Kidney (tissue), 14 donors: Measurements from ENCODE around the gene PBX3. TPM values are rescaled to one million over a fixed set of nuclear protein-coding genes. Genes with fewer than 3 reads are reported as not detected.

Experiments
- DNase-seq, 5 donors: peaks; one replicate each; pipeline ENCODE4 v3.0.0-alpha.2; 2013 to 2020
- FAIRE-seq: peaks from 2 replicates; lab custom pipeline; 2012; peaks lifted over from hg19 to GRCh38; lab: Jason Lieb, UNC
- H3K27ac ChIP-seq, 2 donors: one replicate each; pipeline ENCODE4 v1.7.0; 2013; ENCODE audit warnings: low read depth in 2 of 2, low read length in 2 of 2, inconsistent platforms in 1 of 2
- H3K27me3 ChIP-seq: one replicate; pipeline ENCODE4 v1.7.1; 2013; ENCODE audit warnings: low read length, inconsistent platforms; ENCODE audit not compliant: control insufficient read depth, insufficient read depth
- H3K36me3 ChIP-seq, 3 donors: one replicate each; pipeline versions ENCODE4 v1.7.0 to v1.7.1; 2013; ENCODE audit warnings: low read length in 3 of 3, control low read depth in 1 of 3, inconsistent platforms in 1 of 3; ENCODE audit not compliant: insufficient read depth in 3 of 3, control insufficient read depth in 2 of 3
- H3K4me1 ChIP-seq, 3 donors: one replicate each; pipeline versions ENCODE4 v1.7.0 to v1.7.1; 2013; ENCODE audit warnings: low read length in 3 of 3, inconsistent platforms in 1 of 3, low read depth in 1 of 3; ENCODE audit not compliant: control insufficient read depth in 2 of 3, insufficient read depth in 2 of 3
- H3K4me3 ChIP-seq, 3 donors: one replicate each; pipeline versions ENCODE4 v1.7.0 to v1.8.1; 2013; ENCODE audit warnings: low read length in 3 of 3, control low read depth in 1 of 3, inconsistent platforms in 1 of 3
- H3K9ac ChIP-seq, 3 donors: one replicate each; pipeline versions ENCODE4 v1.7.0 to v1.7.1; 2013; ENCODE audit warnings: low read length in 3 of 3, control low read depth in 1 of 3, inconsistent platforms in 1 of 3
- H3K9me3 ChIP-seq, 3 donors: one replicate each; pipeline versions ENCODE4 v1.7.0 to v1.7.1; 2013; ENCODE audit warnings: low read length in 3 of 3, control low read depth in 1 of 3, inconsistent platforms in 1 of 3; ENCODE audit not compliant: control insufficient read depth in 2 of 3, insufficient read depth in 1 of 3
- intact Hi-C: fragments of 100-400 bp; cut with DNase I; formaldehyde crosslinking; loops from one replicate; pipeline ENCODE4 v1.11.1; 2022
- polyA plus RNA-seq: library from polyadenylated mRNA; stranded (reverse); fragments of 350-450 nt; fragmentation: Illumina TruSeq; extraction: RNeasy Lipid Tissue Mini Kit (QIAGEN cat#74804); gene quantifications from one replicate; pipeline ENCODE4 v1.2.3, GENCODE V29; 2014; ENCODE audit warnings: low read depth, low replicate concordance; ENCODE audit not compliant: insufficient read depth
- total RNA-seq: library from RNA; stranded (reverse); fragmentation: NEBNext Ultra II Directional; extraction: Animal tissue kit (Norgen Biotek cat#: 25700); gene quantifications from one replicate; pipeline ENCODE4 v1.2.1, GENCODE V29; 2021
- TF ChIP-seq, protein P1 (sequence below): IDR thresholded peaks from 3 replicates; pipeline ENCODE4 v1.5.1; 2012; ENCODE audit warnings: mild to moderate bottlenecking, moderate library complexity, borderline replicate concordance; ENCODE audit not compliant: insufficient read depth; ENCODE audit errors: extremely low read depth
- donor health status: control.
- donor health status: control.
- donor health status: control.
- donor health status: control.
- donor health status: control.
- donor health status: DM: yes; HTN: yes; CAD: no.
- donor health status: Normal renal cell carcinoma (clear cell type).

The PBX3 gene
- total and polyA plus RNA-seq, 2 donors from 2014 or later: 10.2 to 23.6 TPM

DNA sequence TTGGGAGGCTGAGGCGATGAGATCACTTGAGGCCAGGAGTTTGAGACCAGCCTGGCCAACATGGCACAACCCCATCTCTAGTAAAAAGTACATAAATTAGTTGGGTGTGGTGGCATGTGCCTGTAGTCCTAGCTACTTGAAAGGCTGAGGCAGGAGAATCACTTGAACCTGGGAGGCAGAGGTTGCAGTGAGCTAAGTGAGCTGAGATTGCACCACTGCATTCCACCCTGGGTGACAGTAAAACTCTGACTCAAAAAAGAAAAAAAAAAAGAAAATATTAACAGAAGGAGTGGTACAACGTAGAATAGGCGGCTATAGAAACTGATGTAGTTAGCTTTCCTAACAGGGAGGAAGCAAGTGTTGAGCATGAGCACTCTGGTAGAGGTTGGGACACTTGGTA is 59.9 kb downstream of the PBX3 start:
- Histone ChIP-seq H3K36me3 (no peaks in the 10 kb centered on the region), H3K9ac (no peak overlapping the region), H3K27ac (no peak overlapping the region), H3K4me3 (no peak overlapping the region), H3K9me3 (no peaks in the 10 kb centered on the region), H3K27me3 (no peaks in the 10 kb centered on the region), H3K4me1 (no peaks in the 10 kb centered on the region)
- FAIRE-seq (no peak), DNase-seq (no peak)
- TF ChIP-seq, protein P1, sequence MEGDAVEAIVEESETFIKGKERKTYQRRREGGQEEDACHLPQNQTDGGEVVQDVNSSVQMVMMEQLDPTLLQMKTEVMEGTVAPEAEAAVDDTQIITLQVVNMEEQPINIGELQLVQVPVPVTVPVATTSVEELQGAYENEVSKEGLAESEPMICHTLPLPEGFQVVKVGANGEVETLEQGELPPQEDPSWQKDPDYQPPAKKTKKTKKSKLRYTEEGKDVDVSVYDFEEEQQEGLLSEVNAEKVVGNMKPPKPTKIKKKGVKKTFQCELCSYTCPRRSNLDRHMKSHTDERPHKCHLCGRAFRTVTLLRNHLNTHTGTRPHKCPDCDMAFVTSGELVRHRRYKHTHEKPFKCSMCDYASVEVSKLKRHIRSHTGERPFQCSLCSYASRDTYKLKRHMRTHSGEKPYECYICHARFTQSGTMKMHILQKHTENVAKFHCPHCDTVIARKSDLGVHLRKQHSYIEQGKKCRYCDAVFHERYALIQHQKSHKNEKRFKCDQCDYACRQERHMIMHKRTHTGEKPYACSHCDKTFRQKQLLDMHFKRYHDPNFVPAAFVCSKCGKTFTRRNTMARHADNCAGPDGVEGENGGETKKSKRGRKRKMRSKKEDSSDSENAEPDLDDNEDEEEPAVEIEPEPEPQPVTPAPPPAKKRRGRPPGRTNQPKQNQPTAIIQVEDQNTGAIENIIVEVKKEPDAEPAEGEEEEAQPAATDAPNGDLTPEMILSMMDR: no peak
- intact Hi-C loops: no loop called here

DNA sequence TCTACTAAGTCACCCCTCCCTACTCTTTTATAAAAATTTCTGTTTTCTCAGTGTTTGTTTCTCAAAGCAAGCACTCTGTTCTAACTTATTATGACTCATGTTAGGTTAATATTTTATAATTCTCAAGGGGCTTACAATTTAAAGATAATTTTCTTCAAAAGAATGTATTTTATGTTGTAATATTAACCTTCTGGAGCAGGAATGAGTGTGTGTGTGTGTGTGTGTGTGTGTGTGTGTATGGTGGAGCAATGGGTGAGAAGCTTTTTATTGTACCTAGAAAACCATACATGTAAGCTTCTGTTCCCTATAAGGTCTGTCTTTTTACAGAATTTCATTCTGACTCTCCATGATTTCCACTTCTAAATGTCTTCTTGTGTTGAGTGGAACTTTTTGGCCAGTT is 63.0 kb downstream of the PBX3 start:
- Histone ChIP-seq H3K4me1 (no peaks in the 10 kb centered on the region), H3K27me3 (no peaks in the 10 kb centered on the region), H3K4me3 (no peak overlapping the region), H3K9ac (no peak overlapping the region), H3K27ac (no peak overlapping the region), H3K9me3 (no peaks in the 10 kb centered on the region), H3K36me3 (no peaks in the 10 kb centered on the region)
- TF ChIP-seq, protein P1: no peak
- FAIRE-seq (no peak), DNase-seq (no peak)
- intact Hi-C loops: no loop called here

DNA sequence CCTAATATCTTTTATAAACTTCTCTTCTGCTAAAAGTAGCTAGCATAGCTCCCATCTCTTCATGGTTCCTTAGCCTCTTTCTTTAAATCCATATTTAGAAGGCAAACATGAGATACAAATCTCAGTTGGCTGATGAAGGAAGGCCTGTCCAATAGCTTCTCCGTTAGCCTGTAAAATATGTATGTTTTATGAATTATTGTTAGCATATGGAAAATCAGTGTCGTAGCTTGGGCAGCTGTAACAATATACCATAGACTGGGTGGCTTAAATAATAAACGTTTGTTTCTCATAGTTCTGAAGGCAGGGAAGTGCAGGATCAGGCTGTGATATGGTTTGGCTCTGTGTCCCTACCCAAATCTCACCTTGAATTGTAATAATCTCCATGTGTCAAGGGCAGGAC is 63.8 kb downstream of the PBX3 start:
- Histone ChIP-seq H3K27me3 (no peaks in the 10 kb centered on the region), H3K9ac (no peak overlapping the region), H3K4me3 (no peak overlapping the region), H3K9me3 (no peaks in the 10 kb centered on the region), H3K36me3 (no peaks in the 10 kb centered on the region), H3K27ac (no peak overlapping the region), H3K4me1 (no peaks in the 10 kb centered on the region)
- TF ChIP-seq, protein P1: no peak
- DNase-seq (no peak), FAIRE-seq (no peak)
- intact Hi-C loops: no loop called here

DNA sequence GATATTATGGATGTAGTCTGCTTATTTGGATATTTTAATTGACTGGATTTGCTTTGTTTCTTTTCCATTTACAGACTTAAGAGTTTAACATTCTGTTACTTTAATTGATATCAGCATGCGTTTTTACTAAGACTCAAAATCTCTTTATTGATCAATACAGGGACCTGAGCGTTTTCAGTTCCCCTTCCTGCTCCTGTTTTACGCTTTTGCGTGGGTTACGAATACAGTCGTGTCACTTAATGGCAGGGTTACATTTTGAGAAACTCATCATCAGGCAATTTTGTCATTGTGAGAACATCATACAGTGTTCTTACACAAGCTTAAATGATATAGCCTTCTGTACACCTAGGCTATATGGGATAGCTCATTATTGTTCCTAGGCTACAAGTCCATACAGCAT is 65.2 kb downstream of the PBX3 start:
- no peak for FAIRE-seq

More for the DNA sequence above, 65.2 kb downstream of the PBX3 start:
- H3K4me1 ChIP-seq: no peaks in the 10 kb centered on the region
- intact Hi-C loops: no loop called here
- no peak overlapping the region for H3K4me3 ChIP-seq
- no peak overlapping the region for H3K9ac ChIP-seq
- H3K27me3 ChIP-seq: no peaks in the 10 kb centered on the region
- DNase-seq: no peak
- H3K36me3 ChIP-seq: no peaks in the 10 kb centered on the region
- no peaks in the 10 kb centered on the region for H3K9me3 ChIP-seq
- TF ChIP-seq, protein P1: no peak
- no peak overlapping the region for H3K27ac ChIP-seq
